Nephron (organoid): ENCODE results near the gene CDKAL1.

Experiments
- H3K27ac Mint-ChIP-seq, 3 experiments: 2 replicates each; pipeline ENCODE4 v1.8.0; 2020; ENCODE audit warnings: mixed read lengths in 3 of 3, mild to moderate bottlenecking in 2 of 3, moderate library complexity in 1 of 3
- H3K27me3 Mint-ChIP-seq: 2 replicates; pipeline ENCODE4 v1.8.0; 2021; ENCODE audit warnings: low read depth, mild to moderate bottlenecking, moderate library complexity, mixed read lengths
- H3K36me3 Mint-ChIP-seq: 2 replicates; pipeline ENCODE4 v1.8.0; 2020; ENCODE audit warnings: low read depth, mixed read lengths
- H3K4me1 Mint-ChIP-seq: 2 replicates; pipeline ENCODE4 v1.8.0; 2020; ENCODE audit warnings: mixed read lengths
- H3K4me3 Mint-ChIP-seq, 3 experiments: 2 replicates each; pipeline ENCODE4 v1.8.0; 2020; ENCODE audit warnings: mild to moderate bottlenecking in 3 of 3, mixed read lengths in 3 of 3, moderate library complexity in 2 of 3
- H3K9me3 Mint-ChIP-seq: 2 replicates; pipeline ENCODE4 v1.8.0; 2020; ENCODE audit warnings: mixed read lengths
- CTCF ChIP-seq, 3 experiments: fragments of 200-600 bp; sonication (generic); IDR thresholded peaks; one replicate each; pipeline ENCODE4 v1.5.0; 2021; ENCODE audit warnings: antibody characterized with exemption in 3 of 3; ENCODE audit not compliant: unreplicated experiment in 3 of 3

The CDKAL1 gene

GRCh38 chr6:20559924-20560551 is 25.8 kb downstream of the CDKAL1 start:
- H3K27me3 Mint-ChIP-seq = no peaks in the 10 kb centered on the region

GRCh38 chr6:20563377-20563776 is 29.1 kb downstream of the CDKAL1 start:
- H3K4me1 Mint-ChIP-seq = peaks cover 12% of the 10 kb centered on the region
- peaks cover 6% of the 10 kb centered on the region for H3K36me3 Mint-ChIP-seq
- TF ChIP-seq CTCF (IDR thresholded peaks at IDR 0.05; ENCODE audit: unreplicated experiment in 3 of 3) = no peak
- no peak overlapping the region for H3K27ac Mint-ChIP-seq
- H3K9me3 Mint-ChIP-seq = no peaks in the 10 kb centered on the region
- no peaks in the 10 kb centered on the region for H3K27me3 Mint-ChIP-seq
- H3K4me3 Mint-ChIP-seq = no peak overlapping the region

More at GRCh38 chr6:20559924-20560551, 25.8 kb downstream of the CDKAL1 start:
- H3K9me3 Mint-ChIP-seq = no peaks in the 10 kb centered on the region
- H3K4me1 Mint-ChIP-seq = peaks cover 8% of the 10 kb centered on the region
- peak in 2 of 3 experiments; percentile 20 to 32 for TF ChIP-seq CTCF (IDR thresholded peaks at IDR 0.05; ENCODE audit: unreplicated experiment in 3 of 3)
- H3K27ac Mint-ChIP-seq = peak overlapping the region in 1 of 3 experiments; percentile 59
- H3K36me3 Mint-ChIP-seq = peaks cover 15% of the 10 kb centered on the region
- H3K4me3 Mint-ChIP-seq = no peak overlapping the region

GRCh38 chr6:20564269-20564668 is 30.0 kb downstream of the CDKAL1 start:
- no peak overlapping the region for H3K4me3 Mint-ChIP-seq

GRCh38 chr6:20564777-20565176 is 30.5 kb downstream of the CDKAL1 start:
- no peaks in the 10 kb centered on the region for H3K27me3 Mint-ChIP-seq
- H3K36me3 Mint-ChIP-seq = peaks cover 7% of the 10 kb centered on the region
- H3K4me3 Mint-ChIP-seq = no peak overlapping the region
- H3K27ac Mint-ChIP-seq = peak overlapping the region in 1 of 3 experiments; percentile 88
- no peaks in the 10 kb centered on the region for H3K9me3 Mint-ChIP-seq
- TF ChIP-seq CTCF (IDR thresholded peaks at IDR 0.05; ENCODE audit: unreplicated experiment in 3 of 3) = no peak
- peaks cover 15% of the 10 kb centered on the region for H3K4me1 Mint-ChIP-seq

More at GRCh38 chr6:20564269-20564668, 30.0 kb downstream of the CDKAL1 start:
- Mint-ChIP-seq H3K9me3 (no peaks in the 10 kb centered on the region), H3K27ac (peak overlapping the region in 1 of 3 experiments; percentile 48), H3K27me3 (no peaks in the 10 kb centered on the region), H3K4me1 (peaks cover 17% of the 10 kb centered on the region), H3K36me3 (peaks cover 7% of the 10 kb centered on the region)
- peak; percentile 53 to 81 (median 58) for TF ChIP-seq CTCF (IDR thresholded peaks at IDR 0.05; ENCODE audit: unreplicated experiment in 3 of 3)

- H3K4me1 Mint-ChIP-seq = peaks cover 9% of the 10 kb centered on the region
- no peaks in the 10 kb centered on the region for H3K9me3 Mint-ChIP-seq
- H3K27ac Mint-ChIP-seq = peak overlapping the region in 2 of 3 experiments; percentile 38 to 88
- H3K36me3 Mint-ChIP-seq = peaks cover 7% of the 10 kb centered on the region
- H3K4me3 Mint-ChIP-seq = no peak overlapping the region
- TF ChIP-seq CTCF (IDR thresholded peaks at IDR 0.05; ENCODE audit: unreplicated experiment in 3 of 3) = no peak
- no peaks in the 10 kb centered on the region for H3K27me3 Mint-ChIP-seq
These were observed 31.1 kb downstream of the CDKAL1 start for GRCh38 chr6:20565342-20565741.

- H3K9me3 Mint-ChIP-seq = no peaks in the 10 kb centered on the region
- no peak overlapping the region for H3K4me3 Mint-ChIP-seq
- no peaks in the 10 kb centered on the region for H3K27me3 Mint-ChIP-seq
- TF ChIP-seq CTCF (IDR thresholded peaks at IDR 0.05; ENCODE audit: unreplicated experiment in 3 of 3) = no peak
- peaks cover 8% of the 10 kb centered on the region for H3K4me1 Mint-ChIP-seq
- peaks cover 7% of the 10 kb centered on the region for H3K36me3 Mint-ChIP-seq
- H3K27ac Mint-ChIP-seq = peak overlapping the region in 2 of 3 experiments; percentile 7 to 26
These were observed 31.9 kb downstream of the CDKAL1 start for GRCh38 chr6:20566109-20566508.
